ACC112 (cell line): ENCODE measurements around the gene KLK3.

Experiments
- H2AFZ ChIP-seq: fragments of 200-600 bp; sonication (generic); one replicate; pipeline ENCODE4 v1.6.0; 2017; ENCODE audit warnings: antibody characterized with exemption, low read length; ENCODE audit not compliant: unreplicated experiment
- H3K27ac ChIP-seq: fragments of 200-600 bp; sonication (generic); 2 replicates; pipeline ENCODE4 v1.5.1; 2014; ENCODE audit warnings: low read depth, mild to moderate bottlenecking, antibody characterized with exemption, low read length, moderate library complexity
- H3K27me3 ChIP-seq: fragments of 200-600 bp; sonication (generic); 2 replicates; pipeline ENCODE4 v1.6.1; 2014; ENCODE audit warnings: mild to moderate bottlenecking, antibody characterized with exemption, low read length, moderate library complexity, mixed read lengths; ENCODE audit not compliant: insufficient read depth
- H3K36me3 ChIP-seq: fragments of 200-600 bp; sonication (generic); 2 replicates; pipeline ENCODE4 v1.6.1; 2016; ENCODE audit warnings: mild to moderate bottlenecking, antibody characterized with exemption, low read length, moderate library complexity, mixed read lengths; ENCODE audit not compliant: insufficient read depth
- H3K4me1 ChIP-seq: fragments of 200-600 bp; sonication (generic); one replicate; pipeline ENCODE4 v1.6.1; 2016; ENCODE audit warnings: low read length, mixed read lengths; ENCODE audit not compliant: insufficient read depth, unreplicated experiment, control insufficient read depth
- H3K4me3 ChIP-seq: fragments of 200-600 bp; sonication (generic); 2 replicates; pipeline ENCODE4 v1.5.1; 2014; ENCODE audit warnings: mild to moderate bottlenecking, low read depth, low read length
- H3K79me2 ChIP-seq: fragments of 200-600 bp; sonication (generic); one replicate; pipeline ENCODE4 v1.6.0; 2016; ENCODE audit warnings: low read length; ENCODE audit not compliant: control insufficient read depth, unreplicated experiment, insufficient read depth

KLK3 gene

DNA sequence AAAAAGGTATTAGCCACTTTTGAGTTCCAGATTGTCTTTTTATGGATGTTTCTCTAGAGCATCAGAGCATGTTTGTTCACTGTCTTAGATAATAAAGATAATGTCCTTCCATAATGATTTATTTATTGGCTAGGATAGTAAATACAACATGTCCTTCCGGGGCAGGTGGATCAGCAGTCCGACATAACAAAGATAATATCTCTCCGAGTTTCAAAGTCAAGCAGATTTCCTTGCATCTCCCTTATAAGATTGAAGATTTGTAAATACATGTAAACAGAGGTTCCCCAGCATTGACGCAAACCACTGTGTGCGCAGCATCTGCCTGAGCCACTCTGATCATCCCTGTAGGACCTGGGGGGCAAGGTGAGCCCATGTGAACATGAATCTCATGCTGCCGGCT is 12.6 kb upstream of the KLK3 start:
- Histone ChIP-seq H3K4me3 (no peak overlapping the region), H3K4me1 (no peaks in the 10 kb centered on the region), H3K36me3 (no peaks in the 10 kb centered on the region), H3K27ac (no peak overlapping the region), H2AFZ (no peak overlapping the region), H3K27me3 (peaks cover 6% of the 10 kb centered on the region; the same call in 1 of the 2 replicates), H3K79me2 (no peaks in the 10 kb centered on the region)

DNA sequence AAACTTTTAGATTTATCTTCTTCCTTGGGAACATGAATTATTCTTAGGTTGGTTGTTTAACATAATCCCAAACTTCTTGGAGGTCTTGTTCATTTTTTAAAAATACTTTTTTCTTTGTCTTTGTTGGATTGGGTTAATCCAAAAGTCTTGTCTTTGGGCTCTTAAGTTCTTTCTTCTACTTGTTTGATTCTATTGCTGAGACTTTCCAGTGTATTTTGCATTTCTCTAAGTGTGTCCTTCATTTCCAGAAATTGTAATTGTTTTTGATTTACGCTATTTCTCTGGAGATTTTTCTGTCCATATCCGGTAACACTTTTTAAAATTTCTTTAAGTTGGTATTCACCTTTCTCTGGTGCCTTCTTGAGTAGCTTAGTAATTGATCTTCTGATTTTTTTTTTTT is 11.5 kb upstream of the KLK3 start:
- H3K27me3 ChIP-seq: peaks cover 7% of the 10 kb centered on the region; the same call in 1 of the 2 replicates
- no peaks in the 10 kb centered on the region for H3K4me1 ChIP-seq
- no peaks in the 10 kb centered on the region for H3K36me3 ChIP-seq
- no peak overlapping the region for H3K27ac ChIP-seq
- H3K4me3 ChIP-seq: no peak overlapping the region
- H2AFZ ChIP-seq: no peak overlapping the region
- H3K79me2 ChIP-seq: no peaks in the 10 kb centered on the region

DNA sequence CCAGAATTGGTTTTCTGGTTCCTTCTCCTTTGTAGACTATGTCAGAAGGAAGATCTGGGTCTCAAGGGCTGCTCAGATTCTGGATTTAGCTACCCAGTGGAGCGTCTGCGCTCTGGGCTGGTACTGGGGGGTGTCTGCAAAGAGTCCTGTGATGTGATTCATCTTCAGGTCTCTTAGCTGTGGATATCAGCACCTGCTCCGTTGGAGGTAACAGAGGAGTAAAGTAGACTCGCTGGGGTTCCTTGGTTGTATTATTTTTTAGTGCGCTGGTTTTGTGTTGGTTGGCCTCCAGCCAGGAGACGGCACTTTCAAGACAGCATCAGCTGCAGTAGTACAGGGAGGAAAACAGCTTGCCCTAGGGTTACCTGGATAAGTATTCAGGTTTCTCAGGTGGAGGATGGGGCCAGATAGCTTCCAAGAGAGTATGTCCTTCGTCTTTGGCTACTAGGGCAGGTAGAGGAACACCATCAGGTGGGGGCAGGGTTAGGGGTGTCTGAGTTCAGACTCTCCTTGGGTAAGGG is 11.0 kb upstream of the KLK3 start:
- Histone ChIP-seq H3K36me3 (no peaks in the 10 kb centered on the region), H3K4me3 (no peak overlapping the region), H2AFZ (no peak overlapping the region), H3K4me1 (no peaks in the 10 kb centered on the region), H3K27ac (no peak overlapping the region), H3K79me2 (no peaks in the 10 kb centered on the region), H3K27me3 (peaks cover 13% of the 10 kb centered on the region; the same call in 1 of the 2 replicates)

DNA sequence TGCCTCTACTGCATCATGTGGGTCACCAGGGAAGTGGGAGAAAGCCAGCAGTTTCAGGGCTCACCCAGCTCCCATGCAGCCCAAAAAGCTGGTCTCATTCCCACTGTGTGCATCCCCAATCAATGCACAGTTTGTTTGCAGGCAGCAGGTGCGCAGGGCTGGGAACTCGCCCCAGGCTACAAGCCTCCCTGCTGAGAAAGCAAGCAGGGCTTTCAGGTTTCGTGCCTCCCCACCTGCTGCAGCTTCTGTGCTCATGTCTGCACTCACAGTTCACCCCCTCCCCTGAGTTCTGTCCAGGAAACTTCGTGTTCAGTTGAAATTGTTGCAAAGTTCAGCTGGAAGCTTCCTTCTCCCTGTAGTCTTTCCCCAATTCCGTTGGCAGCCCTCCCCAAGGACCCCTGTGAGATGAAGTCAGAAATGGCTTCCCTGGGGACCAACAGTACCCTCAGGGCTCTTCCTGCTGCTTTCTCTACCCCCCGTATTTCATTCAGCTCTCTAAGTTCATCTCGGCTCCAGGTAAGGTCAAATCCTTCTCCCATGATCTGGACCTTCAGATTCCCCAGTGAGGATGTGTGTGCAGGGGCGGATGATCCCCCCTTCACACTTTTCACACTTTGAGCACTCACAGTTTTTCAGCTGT is 10.3 kb upstream of the KLK3 start:
- Histone ChIP-seq H3K27me3 (peaks cover 14% of the 10 kb centered on the region; the same call in 1 of the 2 replicates), H3K27ac (no peak overlapping the region), H2AFZ (no peak overlapping the region), H3K36me3 (no peaks in the 10 kb centered on the region), H3K79me2 (no peaks in the 10 kb centered on the region), H3K4me3 (no peak overlapping the region), H3K4me1 (no peaks in the 10 kb centered on the region)

DNA sequence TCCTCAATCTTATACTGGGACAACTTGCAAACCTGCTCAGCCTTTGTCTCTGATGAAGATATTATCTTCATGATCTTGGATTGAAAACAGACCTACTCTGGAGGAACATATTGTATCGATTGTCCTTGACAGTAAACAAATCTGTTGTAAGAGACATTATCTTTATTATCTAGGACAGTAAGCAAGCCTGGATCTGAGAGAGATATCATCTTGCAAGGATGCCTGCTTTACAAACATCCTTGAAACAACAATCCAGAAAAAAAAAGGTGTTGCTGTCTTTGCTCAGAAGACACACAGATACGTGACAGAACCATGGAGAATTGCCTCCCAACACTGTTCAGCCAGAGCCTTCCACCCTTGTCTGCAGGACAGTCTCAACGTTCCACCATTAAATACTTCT is 4.0 kb upstream of the KLK3 start:
- Histone ChIP-seq H3K4me1 (no peaks in the 10 kb centered on the region), H2AFZ (no peak overlapping the region), H3K27me3 (peaks cover 28% of the 10 kb centered on the region), H3K36me3 (no peaks in the 10 kb centered on the region), H3K27ac (no peak overlapping the region), H3K79me2 (no peaks in the 10 kb centered on the region), H3K4me3 (no peak overlapping the region)

DNA sequence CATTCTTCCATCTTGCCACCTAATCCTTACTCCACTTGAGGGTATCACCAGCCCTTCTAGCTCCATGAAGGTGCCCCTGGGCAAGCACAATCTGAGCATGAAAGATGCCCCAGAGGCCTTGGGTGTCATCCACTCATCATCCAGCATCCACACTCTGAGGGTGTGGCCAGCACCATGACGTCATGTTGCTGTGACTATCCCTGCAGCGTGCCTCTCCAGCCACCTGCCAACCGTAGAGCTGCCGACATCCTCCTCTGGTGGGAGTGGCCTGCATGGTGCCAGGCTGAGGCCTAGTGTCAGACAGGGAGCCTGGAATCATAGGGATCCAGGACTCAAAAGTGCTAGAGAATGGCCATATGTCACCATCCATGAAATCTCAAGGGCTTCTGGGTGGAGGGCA is 3.1 kb upstream of the KLK3 start:
- Histone ChIP-seq H3K27me3 (peaks cover 26% of the 10 kb centered on the region), H3K4me1 (no peaks in the 10 kb centered on the region), H3K79me2 (no peaks in the 10 kb centered on the region), H3K36me3 (no peaks in the 10 kb centered on the region), H3K4me3 (no peak overlapping the region), H2AFZ (no peak overlapping the region), H3K27ac (no peak overlapping the region)

DNA sequence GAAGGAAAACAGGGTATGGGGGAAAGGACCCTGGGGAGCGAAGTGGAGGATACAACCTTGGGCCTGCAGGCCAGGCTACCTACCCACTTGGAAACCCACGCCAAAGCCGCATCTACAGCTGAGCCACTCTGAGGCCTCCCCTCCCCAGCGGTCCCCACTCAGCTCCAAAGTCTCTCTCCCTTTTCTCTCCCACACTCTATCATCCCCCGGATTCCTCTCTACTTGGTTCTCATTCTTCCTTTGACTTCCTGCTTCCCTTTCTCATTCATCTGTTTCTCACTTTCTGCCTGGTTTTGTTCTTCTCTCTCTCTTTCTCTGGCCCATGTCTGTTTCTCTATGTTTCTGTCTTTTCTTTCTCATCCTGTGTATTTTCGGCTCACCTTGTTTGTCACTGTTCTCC is 2.7 kb downstream of the KLK3 start:
- no peaks in the 10 kb centered on the region for H3K36me3 ChIP-seq
- H3K4me3 ChIP-seq: no peak overlapping the region
- no peaks in the 10 kb centered on the region for H3K79me2 ChIP-seq
- H3K27me3 ChIP-seq: peaks cover 41% of the 10 kb centered on the region
- no peak overlapping the region for H3K27ac ChIP-seq
- H3K4me1 ChIP-seq: no peaks in the 10 kb centered on the region
- H2AFZ ChIP-seq: no peak overlapping the region

DNA sequence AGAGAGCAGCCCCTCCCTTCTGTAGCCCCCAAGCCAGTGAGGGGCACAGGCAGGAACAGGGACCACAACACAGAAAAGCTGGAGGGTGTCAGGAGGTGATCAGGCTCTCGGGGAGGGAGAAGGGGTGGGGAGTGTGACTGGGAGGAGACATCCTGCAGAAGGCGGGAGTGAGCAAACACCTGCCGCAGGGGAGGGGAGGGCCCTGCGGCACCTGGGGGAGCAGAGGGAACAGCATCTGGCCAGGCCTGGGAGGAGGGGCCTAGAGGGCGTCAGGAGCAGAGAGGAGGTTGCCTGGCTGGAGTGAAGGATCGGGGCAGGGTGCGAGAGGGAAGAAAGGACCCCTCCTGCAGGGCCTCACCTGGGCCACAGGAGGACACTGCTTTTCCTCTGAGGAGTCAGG is 4.2 kb downstream of the KLK3 start:
- Histone ChIP-seq H3K36me3 (no peaks in the 10 kb centered on the region), H3K79me2 (no peaks in the 10 kb centered on the region), H3K27ac (no peak overlapping the region), H3K4me1 (no peaks in the 10 kb centered on the region), H3K4me3 (no peak overlapping the region), H3K27me3 (peaks cover 46% of the 10 kb centered on the region), H2AFZ (no peak overlapping the region)

DNA sequence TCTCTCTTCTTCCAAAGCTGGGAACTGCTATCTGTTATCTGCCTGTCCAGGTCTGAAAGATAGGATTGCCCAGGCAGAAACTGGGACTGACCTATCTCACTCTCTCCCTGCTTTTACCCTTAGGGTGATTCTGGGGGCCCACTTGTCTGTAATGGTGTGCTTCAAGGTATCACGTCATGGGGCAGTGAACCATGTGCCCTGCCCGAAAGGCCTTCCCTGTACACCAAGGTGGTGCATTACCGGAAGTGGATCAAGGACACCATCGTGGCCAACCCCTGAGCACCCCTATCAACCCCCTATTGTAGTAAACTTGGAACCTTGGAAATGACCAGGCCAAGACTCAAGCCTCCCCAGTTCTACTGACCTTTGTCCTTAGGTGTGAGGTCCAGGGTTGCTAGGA is 5.1 kb downstream of the KLK3 start:
- Histone ChIP-seq H3K79me2 (no peaks in the 10 kb centered on the region), H3K27me3 (peaks cover 52% of the 10 kb centered on the region), H3K4me3 (no peak overlapping the region), H3K27ac (no peak overlapping the region), H3K36me3 (no peaks in the 10 kb centered on the region), H3K4me1 (no peaks in the 10 kb centered on the region), H2AFZ (no peak overlapping the region)

DNA sequence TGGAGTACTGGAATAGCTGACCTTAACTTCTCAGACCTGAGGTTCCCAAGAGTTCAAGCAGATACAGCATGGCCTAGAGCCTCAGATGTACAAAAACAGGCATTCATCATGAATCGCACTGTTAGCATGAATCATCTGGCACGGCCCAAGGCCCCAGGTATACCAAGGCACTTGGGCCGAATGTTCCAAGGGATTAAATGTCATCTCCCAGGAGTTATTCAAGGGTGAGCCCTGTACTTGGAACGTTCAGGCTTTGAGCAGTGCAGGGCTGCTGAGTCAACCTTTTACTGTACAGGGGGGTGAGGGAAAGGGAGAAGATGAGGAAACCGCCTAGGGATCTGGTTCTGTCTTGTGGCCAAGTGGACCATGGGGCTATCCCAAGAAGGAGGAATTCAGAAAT is 6.3 kb downstream of the KLK3 start:
- Histone ChIP-seq H3K4me1 (no peaks in the 10 kb centered on the region), H3K4me3 (no peak overlapping the region), H3K27me3 (peaks cover 60% of the 10 kb centered on the region), H3K36me3 (no peaks in the 10 kb centered on the region), H3K79me2 (no peaks in the 10 kb centered on the region), H3K27ac (no peak overlapping the region), H2AFZ (no peak overlapping the region)

DNA sequence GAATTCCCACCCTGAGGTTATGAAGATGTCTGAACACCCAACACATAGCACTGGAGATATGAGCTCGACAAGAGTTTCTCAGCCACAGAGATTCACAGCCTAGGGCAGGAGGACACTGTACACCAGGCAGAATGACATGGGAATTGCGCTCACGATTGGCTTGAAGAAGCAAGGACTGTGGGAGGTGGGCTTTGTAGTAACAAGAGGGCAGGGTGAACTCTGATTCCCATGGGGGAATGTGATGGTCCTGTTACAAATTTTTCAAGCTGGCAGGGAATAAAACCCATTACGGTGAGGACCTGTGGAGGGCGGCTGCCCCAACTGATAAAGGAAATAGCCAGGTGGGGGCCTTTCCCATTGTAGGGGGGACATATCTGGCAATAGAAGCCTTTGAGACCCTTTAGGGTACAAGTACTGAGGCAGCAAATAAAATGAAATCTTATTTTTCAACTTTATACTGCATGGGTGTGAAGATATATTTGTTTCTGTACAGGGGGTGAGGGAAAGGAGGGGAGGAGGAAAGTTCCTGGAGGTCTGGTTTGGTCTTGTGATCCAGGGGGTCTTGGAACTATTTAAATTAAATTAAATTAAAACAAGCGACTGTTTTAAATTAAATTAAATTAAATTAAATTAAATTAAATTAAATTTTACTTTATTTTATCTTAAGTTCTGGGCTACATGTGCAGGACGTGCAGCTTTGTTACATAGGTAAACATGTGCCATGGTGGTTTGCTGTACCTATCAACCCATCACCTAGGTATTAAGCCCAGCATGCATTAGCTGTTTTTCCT is 7.0 kb downstream of the KLK3 start:
- no peaks in the 10 kb centered on the region for H3K36me3 ChIP-seq
- peaks cover 65% of the 10 kb centered on the region for H3K27me3 ChIP-seq
- H3K27ac ChIP-seq: no peak overlapping the region

More for the DNA sequence above, 7.0 kb downstream of the KLK3 start:
- Histone ChIP-seq H3K4me3 (no peak overlapping the region), H2AFZ (no peak overlapping the region), H3K79me2 (no peaks in the 10 kb centered on the region), H3K4me1 (no peaks in the 10 kb centered on the region)
